PC-9 (cell line): ENCODE measurements around the gene GHR.

Experiments
- EZH2 ChIP-seq: fragments of 200-600 bp; sonication (generic); IDR thresholded peaks from 2 replicates; pipeline ENCODE4 v1.8.0; 2017; ENCODE audit warnings: antibody characterized with exemption, low read depth
- TF ChIP-seq, protein P1 (sequence below): fragments of 200-600 bp; sonication (generic); conservative IDR thresholded peaks from 2 replicates; pipeline ENCODE4 v1.6.1; 2017; ENCODE audit warnings: mixed run types, antibody characterized with exemption, mild to moderate bottlenecking, moderate library complexity

DNA sequence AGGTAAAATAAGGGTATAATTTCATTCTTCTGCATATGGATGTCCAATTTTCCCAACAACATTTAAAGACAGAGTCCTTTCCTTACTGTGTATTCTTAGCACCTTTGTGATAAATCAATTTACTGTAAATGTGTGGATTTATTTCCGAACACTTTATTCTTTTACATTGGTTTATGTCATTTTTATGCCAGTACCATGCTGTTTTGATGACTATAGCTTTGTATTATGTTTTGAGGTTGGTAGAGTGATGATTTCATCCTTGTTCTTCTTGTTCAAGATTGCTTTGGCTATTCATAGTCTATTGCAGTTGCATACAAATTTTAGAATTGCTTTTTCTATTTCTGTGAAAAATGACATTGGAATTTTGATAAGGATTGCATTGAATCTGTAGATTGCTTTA lies 280.0 kb downstream of the GHR start:
- TF ChIP-seq, protein P1, sequence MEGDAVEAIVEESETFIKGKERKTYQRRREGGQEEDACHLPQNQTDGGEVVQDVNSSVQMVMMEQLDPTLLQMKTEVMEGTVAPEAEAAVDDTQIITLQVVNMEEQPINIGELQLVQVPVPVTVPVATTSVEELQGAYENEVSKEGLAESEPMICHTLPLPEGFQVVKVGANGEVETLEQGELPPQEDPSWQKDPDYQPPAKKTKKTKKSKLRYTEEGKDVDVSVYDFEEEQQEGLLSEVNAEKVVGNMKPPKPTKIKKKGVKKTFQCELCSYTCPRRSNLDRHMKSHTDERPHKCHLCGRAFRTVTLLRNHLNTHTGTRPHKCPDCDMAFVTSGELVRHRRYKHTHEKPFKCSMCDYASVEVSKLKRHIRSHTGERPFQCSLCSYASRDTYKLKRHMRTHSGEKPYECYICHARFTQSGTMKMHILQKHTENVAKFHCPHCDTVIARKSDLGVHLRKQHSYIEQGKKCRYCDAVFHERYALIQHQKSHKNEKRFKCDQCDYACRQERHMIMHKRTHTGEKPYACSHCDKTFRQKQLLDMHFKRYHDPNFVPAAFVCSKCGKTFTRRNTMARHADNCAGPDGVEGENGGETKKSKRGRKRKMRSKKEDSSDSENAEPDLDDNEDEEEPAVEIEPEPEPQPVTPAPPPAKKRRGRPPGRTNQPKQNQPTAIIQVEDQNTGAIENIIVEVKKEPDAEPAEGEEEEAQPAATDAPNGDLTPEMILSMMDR = no peak
- TF ChIP-seq EZH2 = no peak
